ENCODE measurements around the gene ZNF189. TPM values are rescaled to one million over a fixed set of nuclear protein-coding genes. Genes with fewer than 3 reads are reported as not detected.
"Not testable (repeated sequence)": the region's sequence is repeated elsewhere in the genome, so short reads cannot be mapped to it uniquely, and the experiment has no call there.

Gene ZNF189
- total RNA-seq, 1 donor from 2014 or later = 26.2 TPM

DNA sequence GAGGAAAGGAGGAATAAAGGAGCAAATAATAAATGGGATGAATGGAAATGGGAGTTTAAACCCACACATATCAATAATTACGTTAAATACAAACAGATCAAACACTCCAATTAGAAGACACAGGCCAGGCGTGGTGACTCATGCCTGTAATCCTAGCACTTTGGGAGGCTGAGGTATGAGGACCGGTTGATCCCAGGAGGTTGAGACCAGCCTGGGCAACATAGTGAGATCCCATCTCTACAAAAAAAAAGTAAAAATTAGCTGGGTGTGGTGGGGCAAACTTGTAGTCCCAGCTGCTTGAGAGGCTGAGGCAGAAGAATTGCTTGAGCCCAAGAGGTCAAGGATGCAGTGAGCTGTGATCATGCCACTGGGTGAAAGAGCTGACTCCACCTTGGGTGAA lies 17.5 kb upstream of the ZNF189 start:
- DNase-seq (ENCODE audit: extremely low spot score, unreplicated experiment) = no peak
- Mint-ChIP-seq H3K4me1 (ENCODE audit: unreplicated experiment) (peaks cover 5% of the 10 kb centered on the region), H3K27ac (no peak overlapping the region), H3K36me3 (peaks cover 20% of the 10 kb centered on the region), H3K9me3 (no peaks in the 10 kb centered on the region), H3K27me3 (no peaks in the 10 kb centered on the region), H3K4me3 (no peak overlapping the region)
- TF ChIP-seq CTCF (conservative IDR thresholded peaks at IDR 0.05) = no peak

- TF ChIP-seq CTCF (conservative IDR thresholded peaks at IDR 0.05) = no peak
- Mint-ChIP-seq H3K27ac (no peak overlapping the region), H3K36me3 (peaks cover 22% of the 10 kb centered on the region), H3K9me3 (no peaks in the 10 kb centered on the region), H3K27me3 (no peaks in the 10 kb centered on the region), H3K4me3 (no peak overlapping the region), H3K4me1 (ENCODE audit: unreplicated experiment) (no peaks in the 10 kb centered on the region)
- DNase-seq (ENCODE audit: extremely low spot score, unreplicated experiment) = no peak
Measured at GRCh38 chr9:101381833-101382342, 16.8 kb upstream of the ZNF189 start.

GRCh38 chr9:101383361-101383760 lies 15.3 kb upstream of the ZNF189 start:
- no peak for DNase-seq (ENCODE audit: extremely low spot score, unreplicated experiment)
- no peak overlapping the region for H3K4me3 Mint-ChIP-seq
- H3K36me3 Mint-ChIP-seq = peaks cover 25% of the 10 kb centered on the region
- no peak for TF ChIP-seq CTCF (conservative IDR thresholded peaks at IDR 0.05)
- H3K9me3 Mint-ChIP-seq = no peaks in the 10 kb centered on the region
- H3K27me3 Mint-ChIP-seq = no peaks in the 10 kb centered on the region
- H3K27ac Mint-ChIP-seq = no peak overlapping the region
- H3K4me1 Mint-ChIP-seq (ENCODE audit: unreplicated experiment) = no peaks in the 10 kb centered on the region

- DNase-seq (ENCODE audit: extremely low spot score, unreplicated experiment); H3K27me3 Mint-ChIP-seq; H3K4me3 Mint-ChIP-seq; H3K9me3 Mint-ChIP-seq; H3K4me1 Mint-ChIP-seq (ENCODE audit: unreplicated experiment); H3K27ac Mint-ChIP-seq: not testable (repeated sequence)
- H3K36me3 Mint-ChIP-seq = peaks cover 32% of the 10 kb centered on the region
Measured at GRCh38 chr9:101384873-101385536, 13.6 kb upstream of the ZNF189 start, which contains the start of gene BAAT. Gene BAAT, minus strand, starts transcription at chr9:101385006. Its CDS starts 13,602 bp downstream, at chr9:101371404.

- no peaks in the 10 kb centered on the region for H3K9me3 Mint-ChIP-seq
- no peak overlapping the region for H3K4me3 Mint-ChIP-seq
- no peak for DNase-seq (ENCODE audit: extremely low spot score, unreplicated experiment)
- no peaks in the 10 kb centered on the region for H3K27me3 Mint-ChIP-seq
- H3K36me3 Mint-ChIP-seq = peaks cover 60% of the 10 kb centered on the region
- no peaks in the 10 kb centered on the region for H3K4me1 Mint-ChIP-seq (ENCODE audit: unreplicated experiment)
- TF ChIP-seq CTCF (conservative IDR thresholded peaks at IDR 0.05) = peak; percentile 70
- H3K27ac Mint-ChIP-seq = no peak overlapping the region
Measured at GRCh38 chr9:101387871-101388506, 10.7 kb upstream of the ZNF189 start.

GRCh38 chr9:101388507-101388993 lies 10.1 kb upstream of the ZNF189 start:
- H3K4me3 Mint-ChIP-seq = no peak overlapping the region
- H3K36me3 Mint-ChIP-seq = peaks cover 65% of the 10 kb centered on the region
- no peak for TF ChIP-seq CTCF (conservative IDR thresholded peaks at IDR 0.05)
- DNase-seq (ENCODE audit: extremely low spot score, unreplicated experiment) = no peak
- H3K27ac Mint-ChIP-seq = no peak overlapping the region
- H3K9me3 Mint-ChIP-seq = no peaks in the 10 kb centered on the region
- no peaks in the 10 kb centered on the region for H3K27me3 Mint-ChIP-seq
- H3K4me1 Mint-ChIP-seq (ENCODE audit: unreplicated experiment) = no peaks in the 10 kb centered on the region

Measured in type B pancreatic cell (in vitro differentiated cells).